HG03097 (cell line): ENCODE data around the gene CNN3.

Source experiments
- ATAC-seq: cut with Tn5 transposase; IDR thresholded peaks from one replicate; pipeline ENCODE4 v1.9.1; 2021; ENCODE audit not compliant: unreplicated experiment, low FRiP score

CNN3 gene

DNA sequence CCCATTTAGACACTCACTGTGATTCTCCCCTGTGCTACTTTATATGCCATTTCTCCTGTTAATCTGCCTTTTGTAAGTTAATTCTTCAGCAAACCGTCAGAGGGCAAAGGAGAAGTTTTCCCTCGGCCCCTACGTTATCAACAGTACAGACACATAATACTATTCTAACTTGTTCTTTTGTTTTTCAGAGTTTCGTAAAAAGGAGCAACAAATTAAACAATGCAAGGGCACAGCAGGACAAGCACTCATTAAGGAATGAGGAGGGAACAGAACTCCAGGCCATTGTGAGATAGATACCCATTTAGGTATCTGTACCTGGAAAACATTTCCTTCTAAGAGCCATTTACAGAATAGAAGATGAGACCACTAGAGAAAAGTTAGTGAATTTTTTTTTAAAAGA, 32.3 kb downstream of the CNN3 start:
- no peak for ATAC-seq

DNA sequence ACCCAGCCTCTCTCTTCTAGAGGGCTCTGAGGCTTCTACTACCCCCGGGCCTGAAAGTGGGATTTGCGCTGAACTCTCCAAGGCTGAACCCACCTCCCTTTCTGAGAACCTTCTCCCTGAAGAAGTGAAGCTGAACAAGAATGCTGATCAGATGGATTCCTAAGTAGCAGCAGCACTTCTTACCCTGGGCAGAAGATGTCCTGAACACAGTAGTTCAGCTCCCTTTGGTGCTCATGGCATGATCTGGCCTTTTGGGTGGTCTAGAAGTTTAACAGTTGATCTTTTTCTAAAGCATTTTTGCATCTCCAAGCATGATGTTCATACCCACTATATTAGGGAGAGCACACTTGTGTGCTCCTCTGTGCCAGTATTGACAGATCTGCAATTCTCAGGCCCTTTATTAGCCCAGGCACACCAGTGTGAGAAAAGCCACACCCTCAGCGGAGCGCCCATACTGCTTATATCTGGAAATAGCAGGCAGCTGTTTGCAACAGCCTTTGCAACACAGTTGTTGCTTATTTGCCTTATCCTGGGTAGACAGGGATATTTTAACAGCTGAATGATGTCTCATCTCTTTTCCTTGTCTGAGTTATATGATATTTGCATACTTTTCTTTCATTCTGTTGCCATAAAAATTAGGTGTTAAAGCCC, 34.2 kb downstream of the CNN3 start:
- ATAC-seq: no peak

DNA sequence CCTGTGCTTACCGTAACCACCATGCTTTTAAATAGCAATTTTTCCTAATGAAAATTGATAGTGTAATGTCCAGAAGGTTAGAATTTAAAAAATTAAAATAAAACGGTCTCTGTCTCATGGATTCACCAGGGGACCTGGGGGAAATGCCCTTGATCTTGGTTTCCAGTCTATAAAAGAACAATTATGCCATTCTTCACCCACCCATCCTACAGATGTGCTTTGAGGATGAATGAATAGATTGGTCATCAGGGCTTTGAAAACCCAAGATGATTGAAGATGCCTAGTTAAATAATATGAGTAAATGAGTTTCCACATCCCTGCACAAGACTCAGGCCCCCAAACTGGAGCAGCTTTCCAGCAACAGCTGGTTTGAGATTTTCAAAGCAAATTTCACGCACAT, 38.7 kb downstream of the CNN3 start:
- no peak for ATAC-seq

DNA sequence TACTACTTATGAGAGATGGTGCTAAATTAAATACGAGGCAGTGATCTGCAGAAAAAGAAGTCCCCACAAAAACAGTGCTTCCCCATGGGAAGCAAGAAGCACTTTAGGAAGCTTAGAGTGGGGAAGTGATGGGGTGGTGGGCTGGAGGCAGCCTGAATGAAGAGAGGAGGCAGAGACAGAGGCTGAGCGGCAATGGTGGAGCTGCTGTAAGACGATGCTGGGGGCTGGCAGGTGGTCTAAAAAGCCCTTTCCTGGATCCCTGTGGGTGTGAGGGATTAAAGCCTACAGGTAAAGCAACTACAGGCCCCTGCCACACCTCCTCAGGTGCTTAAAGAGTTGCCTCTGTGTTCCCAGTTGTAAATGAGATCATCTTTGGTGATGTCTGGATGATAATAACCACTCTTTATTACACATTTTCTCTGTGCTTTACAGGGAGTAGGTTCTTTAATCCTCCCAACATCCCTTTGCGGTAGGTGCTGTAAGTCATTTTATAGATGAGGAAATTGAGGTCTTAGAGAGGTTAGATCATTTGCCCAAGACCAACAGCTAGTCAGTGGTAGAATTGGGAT, 39.2 kb downstream of the CNN3 start:
- ATAC-seq: no peak

DNA sequence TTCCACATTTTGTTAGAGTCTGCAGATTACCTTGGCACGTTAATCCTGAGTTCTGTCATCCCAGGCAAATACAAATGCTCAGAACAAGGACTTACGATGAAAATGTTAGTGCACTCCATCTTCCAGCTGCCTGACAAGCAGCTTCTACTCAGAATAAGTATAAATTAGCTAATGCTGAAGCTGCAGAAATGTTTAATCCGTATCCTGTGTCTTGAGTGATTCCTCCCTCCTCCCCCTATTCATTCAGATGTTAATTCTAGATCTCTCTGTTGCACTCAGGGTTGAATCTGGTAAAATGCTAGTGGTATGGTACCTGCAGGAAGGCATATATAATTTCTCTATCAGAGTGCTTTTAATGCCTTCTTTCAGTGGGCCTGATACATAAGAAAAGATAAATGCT, 39.8 kb downstream of the CNN3 start:
- no peak for ATAC-seq

DNA sequence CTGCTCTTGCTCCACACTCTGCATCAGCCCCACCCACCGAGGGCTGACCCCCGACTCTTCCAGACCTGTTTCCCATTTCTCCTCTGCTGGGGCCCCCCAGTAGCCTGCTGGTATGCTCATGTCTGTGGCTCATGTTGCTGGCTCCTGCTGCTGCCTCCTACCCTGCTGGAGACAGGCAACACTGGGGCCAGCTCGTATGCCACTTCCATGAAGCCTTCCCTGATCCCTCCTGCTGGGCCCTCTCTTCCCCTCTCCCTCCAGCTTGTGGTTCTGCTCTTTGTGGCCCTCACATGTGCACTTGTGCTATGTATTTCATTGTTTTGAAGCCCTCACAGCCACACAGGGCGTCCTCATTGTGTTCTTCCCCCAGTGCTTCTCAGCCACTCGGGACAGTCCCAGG, 40.5 kb downstream of the CNN3 start:
- ATAC-seq: no peak

DNA sequence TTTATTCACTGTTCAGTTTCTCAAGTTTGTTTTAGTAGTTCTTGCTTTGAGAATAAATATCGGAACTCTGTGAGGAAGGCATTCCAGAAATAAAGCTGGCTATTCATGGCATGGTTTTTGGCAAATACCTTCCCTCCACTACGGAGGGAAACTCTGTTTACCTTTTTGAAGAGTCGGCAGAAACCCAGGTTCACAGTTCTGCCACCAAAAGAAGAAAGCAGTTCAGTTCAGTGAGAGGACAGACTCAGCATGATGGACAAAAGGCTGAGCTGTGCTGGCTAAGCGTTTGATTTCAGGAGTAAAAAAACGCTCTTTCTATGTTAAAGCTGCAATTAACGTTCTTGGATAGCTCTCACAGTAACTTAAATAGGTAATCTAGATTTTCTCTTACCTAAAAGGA, 42.4 kb downstream of the CNN3 start:
- no peak for ATAC-seq

DNA sequence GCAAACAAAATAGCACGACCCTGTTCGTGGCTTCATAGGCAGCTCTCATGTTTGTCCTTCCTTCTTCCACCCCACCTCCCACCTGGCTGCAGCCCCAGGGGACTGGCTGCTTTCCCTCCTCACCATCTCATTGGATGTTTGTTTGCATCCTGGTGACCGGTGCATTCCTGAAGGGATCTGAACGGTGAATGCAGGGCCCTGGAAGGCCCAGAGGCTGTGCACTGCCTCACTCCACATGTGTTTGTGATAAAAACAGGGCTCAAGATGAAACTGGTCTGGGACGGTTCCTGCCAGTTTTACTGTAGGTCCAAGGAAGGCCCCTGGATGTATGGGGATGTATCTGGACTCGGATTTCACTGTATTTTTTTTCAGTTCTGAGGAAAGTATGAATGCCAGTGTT, 42.8 kb downstream of the CNN3 start:
- no peak for ATAC-seq

DNA sequence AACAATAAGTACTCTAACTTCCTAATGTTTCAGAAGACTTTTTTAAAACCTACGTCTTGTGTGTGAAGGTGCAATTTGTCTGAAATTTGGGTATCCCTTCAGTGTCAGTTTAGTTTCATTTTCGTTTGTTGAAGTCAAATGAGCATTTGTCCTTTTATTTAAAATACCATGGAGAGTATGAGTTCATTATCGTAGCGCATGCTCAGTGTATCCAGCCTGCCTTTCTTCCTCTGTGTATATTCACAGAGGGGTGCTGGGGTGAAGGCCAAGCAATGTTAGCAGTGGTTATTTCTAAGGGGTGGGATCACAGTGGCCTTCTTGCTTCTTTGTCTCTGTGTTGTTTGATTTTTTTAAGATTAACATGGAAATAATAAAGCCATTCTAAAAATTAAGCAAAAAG, 43.2 kb downstream of the CNN3 start:
- ATAC-seq: no peak

DNA sequence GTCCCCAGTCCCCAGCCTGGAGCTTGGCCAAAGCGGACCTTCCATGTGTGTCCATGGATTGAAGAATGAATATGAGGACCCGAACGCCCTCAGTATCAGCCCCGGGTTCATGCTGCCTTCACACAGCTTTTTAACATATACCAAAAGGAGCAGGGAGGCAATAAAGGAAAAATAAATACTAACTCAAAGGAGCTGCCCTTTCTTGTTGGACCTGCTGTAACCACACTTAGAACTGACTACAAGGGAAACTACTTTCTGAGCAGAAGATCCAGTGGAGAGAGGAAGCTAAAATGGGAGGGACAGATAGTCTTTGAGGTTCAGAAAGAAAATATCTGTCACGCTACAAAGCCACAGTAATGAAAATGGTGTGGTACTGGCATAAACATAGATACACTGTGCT, 48.6 kb downstream of the CNN3 start:
- ATAC-seq: no peak

DNA sequence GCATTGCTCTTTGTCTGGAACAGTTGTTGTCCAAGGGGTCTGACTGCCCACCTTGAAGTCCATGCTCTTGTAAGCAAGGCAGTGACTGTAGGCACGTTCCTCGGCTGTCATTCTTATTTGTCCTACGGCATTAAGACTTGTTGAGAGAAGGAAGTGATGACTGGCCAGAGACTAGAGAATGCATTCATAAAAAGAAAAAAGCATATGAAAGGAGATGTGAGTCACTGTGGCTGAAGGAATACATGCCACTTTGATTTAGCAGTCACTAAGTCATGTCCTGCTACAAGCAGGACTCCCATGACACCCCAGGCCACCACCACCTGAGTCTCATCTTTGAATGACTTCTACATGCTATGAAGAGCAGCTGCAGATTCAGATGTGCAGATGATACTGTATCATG, 50.5 kb downstream of the CNN3 start:
- no peak for ATAC-seq

DNA sequence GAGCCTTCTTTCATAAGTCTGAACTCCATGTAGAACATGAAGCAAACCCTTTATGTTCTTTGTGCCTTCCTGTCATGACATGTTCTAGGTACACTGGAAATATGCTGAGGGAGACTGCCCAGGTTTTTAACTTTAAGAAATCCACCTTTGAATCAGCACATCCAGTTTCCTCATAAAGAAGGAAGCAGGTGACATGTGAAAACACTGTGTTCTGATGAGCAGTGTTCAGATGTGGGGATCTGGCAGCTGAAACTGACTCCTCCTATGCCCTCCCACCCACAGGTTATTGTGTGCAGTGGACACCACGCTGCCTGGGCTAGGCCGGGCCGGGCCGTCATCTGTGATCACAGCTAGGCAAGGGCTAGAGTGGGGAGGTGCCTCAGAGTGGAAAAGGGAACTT, 51.1 kb downstream of the CNN3 start:
- no peak for ATAC-seq

DNA sequence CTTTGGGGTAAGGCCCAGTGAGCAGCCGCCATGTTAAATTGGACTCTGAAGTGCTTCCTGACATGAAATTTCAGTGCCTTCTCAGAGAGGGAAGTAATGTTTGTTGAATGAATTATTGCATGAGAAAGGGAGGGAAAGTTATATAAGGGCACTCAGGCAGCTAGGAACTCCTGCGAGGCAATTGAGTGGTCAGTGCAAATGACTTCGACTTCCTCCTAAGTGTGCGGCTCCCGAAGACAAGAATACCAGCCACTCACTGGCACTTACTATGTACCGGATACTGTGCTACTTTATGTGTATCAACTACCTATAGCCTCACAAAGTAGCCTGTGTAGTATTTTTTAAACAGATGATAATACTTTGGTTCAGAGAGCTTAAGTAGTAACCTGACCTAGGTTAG, 52.5 kb downstream of the CNN3 start:
- no peak for ATAC-seq

DNA sequence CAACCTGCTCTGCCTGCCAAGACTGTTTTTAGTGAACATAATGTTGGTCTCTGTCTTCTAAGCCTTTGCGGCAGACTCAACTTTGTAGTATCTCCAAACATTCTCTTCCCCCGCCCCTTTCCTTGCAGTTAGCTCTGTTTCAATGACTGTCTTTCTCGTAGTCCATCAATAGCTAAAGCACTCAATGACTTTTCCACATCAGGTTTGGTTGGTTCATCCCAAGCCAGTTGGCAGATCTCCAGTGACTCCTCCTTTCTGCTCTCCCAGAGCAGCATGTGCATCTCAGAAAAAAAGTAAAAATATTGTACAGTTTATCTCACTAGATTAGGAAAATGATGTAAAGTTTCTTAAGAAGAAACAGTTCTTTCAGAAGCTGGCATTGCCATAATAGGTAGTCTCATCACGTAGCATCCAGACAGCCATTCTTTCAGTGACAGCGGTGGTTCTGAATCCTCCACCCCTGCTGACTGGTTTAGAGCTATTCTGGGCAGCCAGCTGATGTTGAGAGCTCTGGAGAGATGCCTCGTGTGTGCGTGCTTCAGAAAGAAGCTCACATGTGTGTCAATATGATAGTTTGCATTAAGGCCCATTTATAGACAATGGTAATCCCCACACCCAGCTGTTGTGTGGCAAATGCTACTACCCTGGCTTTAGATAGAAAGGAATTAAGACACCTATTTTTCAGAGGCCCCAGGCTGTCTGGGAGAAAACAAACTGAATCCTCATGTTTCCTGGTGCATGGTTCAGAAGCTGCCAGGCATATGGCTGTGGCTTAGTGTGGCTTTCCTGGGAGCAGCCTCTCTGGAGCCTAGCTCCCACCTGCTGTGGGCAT, 53.2 kb downstream of the CNN3 start:
- ATAC-seq: no peak

DNA sequence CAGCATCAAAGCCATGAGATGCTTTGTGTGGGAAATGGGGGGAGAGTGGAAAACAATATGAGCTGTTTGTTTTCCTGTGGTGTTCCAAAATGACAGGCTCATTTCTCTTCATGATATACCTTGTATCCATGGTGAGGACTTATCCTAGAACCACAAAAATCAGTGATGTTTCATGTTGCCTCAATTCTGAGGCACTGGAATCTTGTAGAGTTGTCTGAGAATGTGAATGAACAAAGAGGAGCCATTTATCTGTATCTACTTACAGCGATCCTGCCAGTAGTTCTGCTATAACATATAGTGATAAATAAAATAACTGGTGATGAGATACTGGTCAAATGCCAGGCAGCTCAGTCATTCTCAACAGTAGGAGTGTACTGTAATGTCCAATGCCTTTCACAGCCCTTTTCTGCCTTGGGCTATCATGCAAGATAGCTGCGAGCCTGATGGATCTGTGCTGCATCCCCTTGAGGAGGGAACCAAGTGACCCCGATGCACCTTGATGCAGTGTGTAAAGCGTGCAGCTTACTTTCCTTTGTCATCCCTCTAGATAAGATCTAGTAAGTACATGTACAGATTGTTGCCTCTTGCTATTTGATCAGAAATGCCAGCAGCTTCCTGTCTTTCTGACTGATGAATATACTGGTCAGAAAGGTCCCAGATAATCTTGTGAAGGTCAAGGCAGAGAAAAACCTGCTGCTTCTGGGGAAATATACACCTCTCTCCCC, 54.0 kb downstream of the CNN3 start:
- ATAC-seq: no peak

DNA sequence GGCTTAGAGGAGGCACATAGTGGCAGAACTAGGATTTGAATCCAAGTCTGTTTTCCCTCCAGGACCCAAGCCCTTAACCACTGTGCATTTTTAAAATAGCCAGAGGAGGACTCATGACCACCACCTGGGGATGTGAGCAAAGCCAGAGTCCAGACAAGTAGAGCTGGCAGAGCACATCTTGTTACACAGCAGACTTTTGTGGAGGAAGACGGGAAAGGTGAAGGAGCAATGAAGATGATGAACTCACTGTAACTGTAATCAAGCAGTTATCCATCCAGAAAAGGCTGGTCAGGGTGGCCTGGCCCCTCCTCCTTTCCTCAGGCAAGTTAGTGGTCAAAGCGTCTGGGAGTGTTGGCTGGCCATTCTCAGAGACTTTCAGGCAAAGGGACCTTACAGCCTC, 55.9 kb downstream of the CNN3 start:
- no peak for ATAC-seq

DNA sequence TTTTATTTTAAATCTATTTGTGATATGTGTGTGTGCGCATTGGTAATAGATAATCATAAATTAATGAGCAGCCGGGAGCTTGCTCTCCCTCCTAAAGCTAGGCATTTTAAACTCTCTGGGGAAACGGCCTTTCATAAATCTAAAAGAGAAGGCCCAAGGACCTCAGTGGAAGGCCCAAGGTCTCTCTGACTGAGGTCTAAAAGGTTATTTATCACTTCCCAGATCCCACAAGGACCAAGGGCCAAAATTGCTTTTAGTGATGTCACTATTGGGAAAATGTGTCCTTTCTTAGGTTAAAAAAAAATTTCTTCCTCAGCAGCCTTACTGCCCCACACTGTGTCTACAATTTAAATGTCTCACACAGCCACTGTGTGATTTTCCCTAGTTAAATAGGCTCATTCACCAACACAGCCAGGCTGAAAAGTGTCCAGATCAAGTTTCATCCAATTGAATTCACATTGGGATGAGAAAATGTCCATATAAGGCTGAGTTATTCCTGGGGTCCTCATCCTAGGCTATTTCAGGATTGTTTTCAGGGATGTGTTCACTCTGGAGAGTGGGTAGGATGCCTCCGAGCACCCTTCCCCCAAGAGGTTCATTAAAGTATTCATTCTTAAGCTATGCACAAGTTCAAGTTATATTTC, 60.6 kb downstream of the CNN3 start:
- ATAC-seq: no peak

DNA sequence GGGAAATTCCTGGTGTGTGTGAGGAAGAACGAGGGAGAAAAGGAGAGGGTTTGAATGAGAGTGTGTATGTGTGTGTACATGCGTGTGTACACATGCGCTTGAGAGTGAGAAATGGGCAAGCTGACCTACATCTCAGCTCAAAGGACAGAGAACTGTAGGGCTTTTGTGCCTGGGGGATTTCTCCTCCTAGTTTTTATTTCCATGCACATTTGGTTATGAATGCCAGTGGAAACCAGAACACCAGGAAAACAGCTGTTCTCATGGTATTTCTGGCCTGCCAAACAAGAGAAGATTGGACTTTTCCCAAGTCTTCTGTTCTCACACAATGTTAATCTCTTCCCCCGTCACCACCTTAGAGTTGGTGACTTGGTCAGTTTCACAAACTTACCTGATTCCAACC, 61.5 kb downstream of the CNN3 start:
- no peak for ATAC-seq

DNA sequence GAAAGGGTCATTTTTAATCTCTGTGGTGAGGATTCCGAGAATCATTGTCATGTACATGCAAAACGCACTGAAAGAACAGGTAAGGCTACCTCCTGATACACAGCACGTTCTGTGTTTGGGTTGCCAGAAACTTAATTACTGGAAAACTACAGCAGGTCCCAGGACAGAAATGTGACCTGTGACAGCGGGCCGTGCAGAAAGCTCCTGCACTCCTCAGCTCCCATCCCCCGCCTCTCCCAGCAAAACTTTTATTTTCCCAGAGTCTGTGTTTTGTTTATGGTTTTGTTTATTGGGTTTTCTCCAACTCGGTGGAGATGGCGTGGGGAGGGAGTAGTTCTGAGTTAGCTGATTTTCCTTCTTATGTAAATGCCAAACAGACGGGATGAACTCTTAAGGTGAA, 62.1 kb downstream of the CNN3 start:
- no peak for ATAC-seq

DNA sequence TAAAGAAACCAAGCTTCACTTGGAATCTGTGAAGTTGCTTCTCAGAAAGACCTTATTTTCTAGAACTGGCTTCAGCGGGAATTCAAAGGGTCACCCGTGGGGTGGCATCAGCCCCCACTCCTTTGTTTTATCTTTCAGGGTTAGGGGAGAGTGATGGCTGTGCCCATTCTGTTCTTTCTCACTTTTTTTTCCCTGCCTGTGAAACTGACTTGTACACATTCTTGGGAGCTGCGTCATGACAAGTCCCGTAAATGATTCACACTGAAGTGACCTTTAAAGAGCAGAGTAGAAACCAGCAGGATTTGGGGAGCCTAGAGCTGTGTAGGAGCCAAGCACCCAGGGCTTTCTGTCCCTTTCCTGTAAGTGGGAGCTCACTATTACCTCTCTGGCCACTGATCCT, 63.0 kb downstream of the CNN3 start:
- no peak for ATAC-seq

DNA sequence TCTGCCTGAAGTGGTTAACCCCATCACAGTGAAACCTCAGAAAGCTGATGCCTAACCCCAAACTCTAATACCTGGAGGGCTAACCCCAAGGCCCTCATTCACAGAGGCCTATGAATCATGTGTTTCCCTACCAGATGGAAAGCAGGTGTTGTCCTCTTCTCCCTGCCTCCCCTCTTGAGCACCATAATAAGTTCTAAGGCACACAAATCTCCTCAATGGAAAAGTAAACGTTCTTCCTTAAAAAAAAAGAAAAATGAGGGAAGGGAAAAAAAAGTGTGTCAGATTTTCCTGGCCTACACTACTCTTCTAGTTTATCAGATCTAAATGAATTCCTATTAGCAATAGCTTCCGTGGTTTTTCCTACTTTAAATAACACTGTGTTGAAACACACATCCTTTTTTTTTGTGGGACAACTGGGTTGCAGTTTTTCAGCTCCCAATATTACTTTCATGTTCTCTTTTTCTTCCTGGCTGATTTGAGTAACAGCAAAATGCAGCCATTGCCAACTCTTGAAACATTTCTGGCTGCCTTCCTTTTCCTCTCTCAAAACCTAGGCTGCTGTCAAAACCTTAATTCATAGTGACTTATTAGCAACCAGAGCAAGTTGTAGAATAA, 63.5 kb downstream of the CNN3 start:
- ATAC-seq: no peak
